Measurements from ENCODE around the gene TMEM253.

TMEM253 gene

GRCh38 chr14:21058903-21059302, 42.0 kb upstream of the TMEM253 start:
- no CpG with 5 or more reads among the region's 5 CpGs for WGBS, 2 donors (ENCODE audit: extremely low coverage in 2 of 2, insufficient read length in 2 of 2, insufficient replicate concordance in 1 of 2)
- Histone ChIP-seq H3K4ac (ENCODE audit: low read length) (no peak overlapping the region), H2BK5ac (ENCODE audit: low read length) (no peak overlapping the region), H2BK12ac (ENCODE audit: low read length) (no peak overlapping the region), H2AK5ac (ENCODE audit: low read depth, low read length) (no peak overlapping the region), H3K23ac (ENCODE audit: low read depth, low read length, poor library complexity) (peak overlapping the region; percentile 5), H3K36me3 (replicated peaks in 1 of 2; ENCODE audit: control insufficient read depth in 2 of 2, insufficient read depth in 2 of 2, low read length in 2 of 2) (no peaks in the 10 kb centered on the region), H4K91ac (ENCODE audit: low read depth, low read length, poor library complexity) (no peak overlapping the region), H3K9ac (ENCODE audit: low read depth, low read length, poor library complexity) (no peak overlapping the region), H3K4me2 (ENCODE audit: insufficient read depth, low read length, poor library complexity, severe bottlenecking) (no peak overlapping the region), H3K27me3 (ENCODE audit: control insufficient read depth in 3 of 3, insufficient read depth in 3 of 3, low read depth in 1 of 3, low read length in 3 of 3) (peaks cover 0 to 26% (median 0%) of the 10 kb centered on the region in 3 experiments), H3K4me1 (ENCODE audit: control insufficient read depth in 2 of 2, insufficient read depth in 1 of 2, low read depth in 1 of 2, low read length in 2 of 2) (peaks cover 4 to 9% of the 10 kb centered on the region in 2 donors), H3K18ac (ENCODE audit: low read length) (peak overlapping the region; percentile 2), H3K79me1 (ENCODE audit: low read depth, low read length) (no peaks in the 10 kb centered on the region), H2BK15ac (ENCODE audit: low read length) (no peak overlapping the region), H3K9me3 (replicated peaks in 1 of 2; ENCODE audit: control insufficient read depth in 2 of 2, insufficient read depth in 1 of 2, low read depth in 1 of 2, low read length in 2 of 2) (no peaks in the 10 kb centered on the region), H3K27ac (replicated peaks; ENCODE audit: low read length) (no peak overlapping the region), H2BK120ac (ENCODE audit: low read depth, low read length) (no peak overlapping the region), H2AFZ (ENCODE audit: low read length) (no peak overlapping the region), H3K4me3 (ENCODE audit: low read length in 2 of 2) (no peak overlapping the region), H3K14ac (ENCODE audit: low read length) (no peak overlapping the region), H4K8ac (ENCODE audit: low read depth, low read length) (no peak overlapping the region)
- no peak for DNase-seq (ENCODE audit: low spot score)

GRCh38 chr14:21059842-21060613, 40.8 kb upstream of the TMEM253 start:
- no peak for DNase-seq (ENCODE audit: low spot score)
- H2AFZ ChIP-seq (ENCODE audit: low read length): no peak overlapping the region
- H3K36me3 ChIP-seq (replicated peaks in 1 of 2; ENCODE audit: control insufficient read depth in 2 of 2, insufficient read depth in 2 of 2, low read length in 2 of 2): no peaks in the 10 kb centered on the region
- no peaks in the 10 kb centered on the region for H3K9me3 ChIP-seq (replicated peaks in 1 of 2; ENCODE audit: control insufficient read depth in 2 of 2, insufficient read depth in 1 of 2, low read depth in 1 of 2, low read length in 2 of 2)
- no peak overlapping the region for H3K9ac ChIP-seq (ENCODE audit: low read depth, low read length, poor library complexity)
- no peak overlapping the region for H3K23ac ChIP-seq (ENCODE audit: low read depth, low read length, poor library complexity)
- no peak overlapping the region for H3K14ac ChIP-seq (ENCODE audit: low read length)
- H3K79me1 ChIP-seq (ENCODE audit: low read depth, low read length): no peaks in the 10 kb centered on the region
- no peak overlapping the region for H2BK5ac ChIP-seq (ENCODE audit: low read length)
- no peak overlapping the region for H2BK15ac ChIP-seq (ENCODE audit: low read length)
- no peak overlapping the region for H3K18ac ChIP-seq (ENCODE audit: low read length)
- H2BK120ac ChIP-seq (ENCODE audit: low read depth, low read length): no peak overlapping the region
- no peak overlapping the region for H4K8ac ChIP-seq (ENCODE audit: low read depth, low read length)
- no peak overlapping the region for H3K27ac ChIP-seq (replicated peaks; ENCODE audit: low read length)
- H4K91ac ChIP-seq (ENCODE audit: low read depth, low read length, poor library complexity): no peak overlapping the region
- H3K4me2 ChIP-seq (ENCODE audit: insufficient read depth, low read length, poor library complexity, severe bottlenecking): no peak overlapping the region
- no peak overlapping the region for H3K4ac ChIP-seq (ENCODE audit: low read length)
- WGBS, 2 donors (ENCODE audit: extremely low coverage in 2 of 2, insufficient read length in 2 of 2, insufficient replicate concordance in 1 of 2): no CpG with 5 or more reads among the region's 8 CpGs
- no peak overlapping the region for H3K4me3 ChIP-seq (ENCODE audit: low read length in 2 of 2)
- no peak overlapping the region for H2BK12ac ChIP-seq (ENCODE audit: low read length)
- H2AK5ac ChIP-seq (ENCODE audit: low read depth, low read length): no peak overlapping the region
- peaks cover 0 to 20% (median 0%) of the 10 kb centered on the region in 3 experiments for H3K27me3 ChIP-seq (ENCODE audit: control insufficient read depth in 3 of 3, insufficient read depth in 3 of 3, low read depth in 1 of 3, low read length in 3 of 3)
- peaks cover 4 to 9% of the 10 kb centered on the region in 2 donors for H3K4me1 ChIP-seq (ENCODE audit: control insufficient read depth in 2 of 2, insufficient read depth in 1 of 2, low read depth in 1 of 2, low read length in 2 of 2)

GRCh38 chr14:21060614-21061346, 40.1 kb upstream of the TMEM253 start:
- H3K4ac ChIP-seq (ENCODE audit: low read length): no peak overlapping the region
- no peak overlapping the region for H4K8ac ChIP-seq (ENCODE audit: low read depth, low read length)
- WGBS, 2 donors (ENCODE audit: extremely low coverage in 2 of 2, insufficient read length in 2 of 2, insufficient replicate concordance in 1 of 2): no CpG with 5 or more reads among the region's 13 CpGs
- H4K91ac ChIP-seq (ENCODE audit: low read depth, low read length, poor library complexity): no peak overlapping the region
- H3K27ac ChIP-seq (replicated peaks; ENCODE audit: low read length): no peak overlapping the region
- no peaks in the 10 kb centered on the region for H3K79me1 ChIP-seq (ENCODE audit: low read depth, low read length)
- no peak overlapping the region for H2BK15ac ChIP-seq (ENCODE audit: low read length)
- peaks cover 4 to 9% of the 10 kb centered on the region in 2 donors for H3K4me1 ChIP-seq (ENCODE audit: control insufficient read depth in 2 of 2, insufficient read depth in 1 of 2, low read depth in 1 of 2, low read length in 2 of 2)
- H3K9me3 ChIP-seq (replicated peaks in 1 of 2; ENCODE audit: control insufficient read depth in 2 of 2, insufficient read depth in 1 of 2, low read depth in 1 of 2, low read length in 2 of 2): no peaks in the 10 kb centered on the region
- H2AFZ ChIP-seq (ENCODE audit: low read length): no peak overlapping the region
- no peak overlapping the region for H3K23ac ChIP-seq (ENCODE audit: low read depth, low read length, poor library complexity)
- no peak overlapping the region for H2BK120ac ChIP-seq (ENCODE audit: low read depth, low read length)
- H2BK5ac ChIP-seq (ENCODE audit: low read length): no peak overlapping the region
- H3K36me3 ChIP-seq (replicated peaks in 1 of 2; ENCODE audit: control insufficient read depth in 2 of 2, insufficient read depth in 2 of 2, low read length in 2 of 2): no peaks in the 10 kb centered on the region
- no peak overlapping the region for H3K4me3 ChIP-seq (ENCODE audit: low read length in 2 of 2)
- no peak overlapping the region for H3K9ac ChIP-seq (ENCODE audit: low read depth, low read length, poor library complexity)
- H3K18ac ChIP-seq (ENCODE audit: low read length): no peak overlapping the region
- no peak overlapping the region for H3K4me2 ChIP-seq (ENCODE audit: insufficient read depth, low read length, poor library complexity, severe bottlenecking)
- H3K27me3 ChIP-seq (ENCODE audit: control insufficient read depth in 3 of 3, insufficient read depth in 3 of 3, low read depth in 1 of 3, low read length in 3 of 3): peaks cover 0 to 13% (median 0%) of the 10 kb centered on the region in 3 experiments
- no peak for DNase-seq (ENCODE audit: low spot score)
- no peak overlapping the region for H3K14ac ChIP-seq (ENCODE audit: low read length)
- no peak overlapping the region for H2AK5ac ChIP-seq (ENCODE audit: low read depth, low read length)
- no peak overlapping the region for H2BK12ac ChIP-seq (ENCODE audit: low read length)

GRCh38 chr14:21061347-21061668, 39.6 kb upstream of the TMEM253 start:
- no peak overlapping the region for H3K27ac ChIP-seq (replicated peaks; ENCODE audit: low read length)

More at GRCh38 chr14:21061347-21061668, 39.6 kb upstream of the TMEM253 start:
- Histone ChIP-seq H3K18ac (ENCODE audit: low read length) (no peak overlapping the region), H3K27me3 (ENCODE audit: control insufficient read depth in 3 of 3, insufficient read depth in 3 of 3, low read depth in 1 of 3, low read length in 3 of 3) (peaks cover 0 to 13% (median 0%) of the 10 kb centered on the region in 3 experiments), H3K9ac (ENCODE audit: low read depth, low read length, poor library complexity) (no peak overlapping the region), H4K91ac (ENCODE audit: low read depth, low read length, poor library complexity) (no peak overlapping the region), H3K36me3 (replicated peaks in 1 of 2; ENCODE audit: control insufficient read depth in 2 of 2, insufficient read depth in 2 of 2, low read length in 2 of 2) (no peaks in the 10 kb centered on the region), H2AFZ (ENCODE audit: low read length) (no peak overlapping the region), H4K8ac (ENCODE audit: low read depth, low read length) (no peak overlapping the region), H3K14ac (ENCODE audit: low read length) (no peak overlapping the region), H2BK12ac (ENCODE audit: low read length) (no peak overlapping the region), H2BK5ac (ENCODE audit: low read length) (no peak overlapping the region), H3K9me3 (replicated peaks in 1 of 2; ENCODE audit: control insufficient read depth in 2 of 2, insufficient read depth in 1 of 2, low read depth in 1 of 2, low read length in 2 of 2) (no peaks in the 10 kb centered on the region), H3K4me2 (ENCODE audit: insufficient read depth, low read length, poor library complexity, severe bottlenecking) (no peak overlapping the region), H3K4me1 (ENCODE audit: control insufficient read depth in 2 of 2, insufficient read depth in 1 of 2, low read depth in 1 of 2, low read length in 2 of 2) (peaks cover 4 to 9% of the 10 kb centered on the region in 2 donors), H3K4ac (ENCODE audit: low read length) (no peak overlapping the region), H3K79me1 (ENCODE audit: low read depth, low read length) (no peaks in the 10 kb centered on the region), H2AK5ac (ENCODE audit: low read depth, low read length) (no peak overlapping the region), H3K23ac (ENCODE audit: low read depth, low read length, poor library complexity) (no peak overlapping the region), H3K4me3 (ENCODE audit: low read length in 2 of 2) (no peak overlapping the region), H2BK120ac (ENCODE audit: low read depth, low read length) (no peak overlapping the region), H2BK15ac (ENCODE audit: low read length) (no peak overlapping the region)
- DNase-seq (ENCODE audit: low spot score): no peak
- WGBS, 2 donors (ENCODE audit: extremely low coverage in 2 of 2, insufficient read length in 2 of 2, insufficient replicate concordance in 1 of 2): no CpG with 5 or more reads among the region's 3 CpGs

Measured in neuronal stem cell (in vitro differentiated cells).